ENCODE measurements around the gene RNF26. TPM values are rescaled to one million over a fixed set of nuclear protein-coding genes. Genes with fewer than 3 reads are reported as not detected.

RNF26 gene
- polyA plus RNA-seq, 12 donors: 11.6 to 20.2 (median 16.4) TPM; not detected in 1

DNA sequence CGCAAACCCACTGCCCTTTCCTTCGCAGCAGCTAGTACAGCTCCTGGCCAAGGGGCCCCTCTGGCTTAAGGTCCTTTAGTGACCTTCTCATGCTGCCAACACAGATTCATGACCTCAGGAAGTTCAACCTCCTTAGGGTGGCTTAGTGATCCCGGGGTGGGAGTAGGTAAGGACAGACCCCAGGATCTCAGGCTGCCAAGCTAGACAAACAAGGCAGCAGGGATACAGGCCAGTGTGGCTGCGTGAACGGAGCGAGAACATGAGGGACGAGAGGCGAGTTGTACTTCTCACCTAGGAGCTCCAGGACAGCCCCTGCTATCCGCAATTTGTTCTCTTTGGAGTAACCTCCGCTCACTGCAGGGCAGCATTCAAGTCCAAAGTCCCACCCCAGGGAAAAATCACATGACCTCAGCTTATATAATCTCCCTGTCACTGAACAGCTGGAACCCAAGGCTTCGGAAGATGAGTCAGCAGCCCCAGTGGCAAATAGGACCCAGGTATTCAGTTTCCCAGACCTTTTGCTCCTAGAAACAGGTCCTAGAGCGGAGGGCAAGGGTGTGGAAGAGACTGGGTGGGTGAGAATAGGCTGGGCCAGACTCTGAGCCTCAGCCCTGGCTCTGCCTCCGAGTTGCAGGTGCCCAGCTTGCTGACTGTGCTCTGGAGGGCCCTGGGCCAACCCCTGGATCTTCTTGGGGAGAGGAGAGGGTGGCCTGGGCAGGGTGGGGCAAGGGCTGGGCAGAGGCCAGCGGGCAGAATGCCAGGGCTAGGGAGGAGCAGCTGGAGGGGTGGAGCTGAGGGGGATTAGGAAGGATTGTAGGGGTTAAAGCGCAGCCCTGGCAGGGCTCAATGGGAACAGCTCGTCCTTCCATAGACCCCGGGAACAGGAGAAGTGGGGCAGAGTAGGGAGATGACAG, 34.1 kb downstream of the RNF26 start:
- peak; percentile 56 for DNase-seq

GRCh38 chr11:119369132-119369925, 35.0 kb downstream of the RNF26 start:
- no peak for DNase-seq

- DNase-seq: no peak
Measured at GRCh38 chr11:119370486-119371046, 36.2 kb downstream of the RNF26 start.

GRCh38 chr11:119371067-119371601, 36.8 kb downstream of the RNF26 start:
- DNase-seq: no peak

GRCh38 chr11:119371778-119372182, 37.5 kb downstream of the RNF26 start:
- no peak for DNase-seq

- no peak for DNase-seq
Measured at GRCh38 chr11:119372260-119373058, 38.1 kb downstream of the RNF26 start.

DNA sequence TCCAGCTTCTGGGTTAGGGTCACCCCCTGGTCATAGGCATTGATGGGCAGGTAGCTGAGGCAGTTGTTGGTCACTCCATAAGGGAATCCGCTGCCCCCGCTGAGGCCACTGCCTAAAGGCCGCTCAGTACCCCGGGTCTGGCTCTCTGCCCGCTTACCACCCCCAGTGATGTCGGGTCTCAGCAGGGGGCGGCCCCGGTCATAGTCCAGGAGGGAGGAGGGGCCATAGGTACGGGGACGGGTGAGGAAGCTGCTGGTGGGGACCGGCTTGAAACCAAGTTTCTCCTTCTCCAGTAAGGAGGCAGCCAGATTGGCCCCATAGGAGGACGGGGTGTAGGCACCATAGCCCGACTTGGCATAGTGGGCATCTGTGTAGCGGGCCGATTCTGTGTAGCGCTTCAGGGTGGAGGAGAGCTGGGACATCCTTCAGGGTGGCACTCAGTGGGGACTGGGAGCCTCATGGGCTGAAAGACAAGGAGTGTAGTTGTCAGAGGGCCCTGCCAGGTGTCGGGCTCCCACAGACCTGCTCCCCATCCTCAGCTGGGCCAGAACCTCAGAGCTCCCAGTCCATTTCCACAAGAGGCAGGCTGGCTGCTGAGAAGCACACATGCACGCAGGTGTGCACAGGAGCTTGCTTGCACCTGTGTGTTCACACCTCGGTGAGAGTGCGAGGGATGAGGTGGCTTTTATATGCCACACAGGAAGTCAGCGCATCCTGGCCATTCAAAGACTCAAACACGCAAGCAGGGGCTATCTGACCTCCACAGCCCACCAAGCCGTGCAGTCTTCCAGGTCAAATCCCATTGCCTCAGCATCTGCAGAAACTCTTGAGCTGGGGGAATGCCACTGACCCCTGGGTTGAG, 39.0 kb downstream of the RNF26 start:
- no peak for DNase-seq

- DNase-seq: peak; percentile 75
Measured at GRCh38 chr11:119373921-119374631, 39.7 kb downstream of the RNF26 start.

- no peak for DNase-seq
Measured at GRCh38 chr11:119374632-119375336, 40.5 kb downstream of the RNF26 start.

DNA sequence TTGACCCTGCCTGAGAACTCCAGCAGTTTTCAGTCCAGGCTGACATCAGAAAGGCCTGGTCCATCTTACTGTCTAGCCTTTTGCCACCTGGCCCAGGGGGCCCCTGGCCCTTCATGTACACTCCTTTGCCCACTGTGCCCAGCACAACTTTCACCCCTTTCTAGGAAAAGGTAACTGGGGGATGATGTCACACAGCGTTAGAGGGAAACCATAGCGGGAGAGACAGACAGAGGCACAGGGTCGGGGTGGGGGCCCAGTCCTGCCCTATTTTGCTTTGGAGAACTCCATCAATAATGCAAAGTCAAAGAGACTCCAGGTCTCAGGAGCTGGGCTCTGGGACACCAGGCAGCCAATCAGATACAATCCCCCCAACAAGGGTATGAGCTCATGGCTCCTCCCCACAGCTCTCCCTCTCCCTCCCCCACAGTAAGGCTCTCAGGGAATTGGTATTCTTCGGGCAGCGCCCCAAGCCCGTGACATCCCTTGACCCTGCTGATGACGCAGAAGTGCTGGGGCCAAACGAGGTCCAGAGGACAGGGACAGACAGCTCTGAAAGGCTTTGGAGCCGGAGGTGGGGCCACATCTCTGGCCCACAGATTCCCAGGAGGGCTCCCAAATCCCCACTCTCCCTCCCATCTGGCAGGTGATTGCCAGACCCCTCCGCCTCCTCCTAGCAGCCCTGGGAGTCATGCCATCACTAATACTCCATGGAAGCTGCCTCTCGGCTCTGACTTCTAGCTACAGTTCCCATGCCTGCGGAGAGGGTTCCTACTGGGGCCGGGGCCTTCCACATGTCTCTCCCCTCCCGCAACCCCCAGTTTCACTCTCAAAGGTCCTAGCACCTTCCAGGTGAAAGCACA, 41.2 kb downstream of the RNF26 start:
- peak; percentile 53 for DNase-seq

DNA sequence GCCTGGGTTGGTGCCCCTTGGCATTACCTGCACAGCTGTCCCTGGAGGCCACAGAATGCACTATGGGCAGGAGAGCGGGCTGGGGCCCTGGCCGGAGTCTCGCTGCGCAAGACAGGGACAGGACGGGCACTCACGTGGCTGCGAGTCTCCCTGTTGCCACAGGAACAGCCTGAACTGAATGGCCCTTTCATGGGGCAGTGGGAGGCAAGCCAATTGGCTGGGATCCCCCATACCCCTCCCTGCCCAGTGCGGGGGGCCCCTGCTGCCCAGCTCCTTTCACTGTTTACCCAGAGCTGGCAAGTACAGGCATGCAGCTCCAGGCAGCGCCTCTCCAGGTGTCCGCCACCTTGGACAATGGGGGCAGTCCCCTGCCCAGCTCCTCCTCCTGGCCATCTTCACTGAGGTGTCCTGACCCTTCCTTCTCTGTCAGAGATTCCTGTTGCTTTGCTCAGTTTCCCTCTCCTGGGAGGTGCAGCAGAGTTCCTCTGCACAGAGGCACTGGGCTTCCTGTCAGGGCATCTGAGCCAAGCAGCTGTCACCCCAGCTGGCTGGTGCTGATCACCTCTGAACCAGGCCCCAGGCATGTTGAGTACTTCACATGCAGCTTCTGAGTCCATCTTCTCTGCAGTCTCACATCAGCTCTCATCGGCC, 42.0 kb downstream of the RNF26 start:
- DNase-seq: no peak

GRCh38 chr11:119377112-119377901, 43.0 kb downstream of the RNF26 start:
- no peak for DNase-seq

- DNase-seq: no peak
Measured at GRCh38 chr11:119377961-119378667, 43.8 kb downstream of the RNF26 start.

- DNase-seq: no peak
Measured at GRCh38 chr11:119378851-119379465, 44.6 kb downstream of the RNF26 start.

GRCh38 chr11:119380160-119380826, 46.0 kb downstream of the RNF26 start:
- no peak for DNase-seq
